Endothelial cell of umbilical vein (primary cell): Measurements from ENCODE around the gene RENBP. TPM values are rescaled to one million over a fixed set of nuclear protein-coding genes. Genes with fewer than 3 reads are reported as not detected.

Experiments
- BruUV-seq: library from RNA; stranded (reverse); fragments of 400-500 nt; replicated peaks from 2 replicates; lab custom pipeline; 2021; lab: Mats Ljungman, UMichigan
- CTCF ChIA-PET: fragments of 300-600, 350-600 bp; sonication (Branson Sonifier 250); formaldehyde crosslinking; loops from one replicate; lab custom pipeline; 2021; ENCODE audit warnings: antibody characterized with exemption, inconsistent platforms; lab: Charles Lee
- POLR2A ChIA-PET: fragments of 300-600, 350-600 bp; sonication (Branson Sonifier 250); formaldehyde crosslinking; loops from one replicate; lab custom pipeline; 2021; ENCODE audit warnings: antibody characterized with exemption, inconsistent platforms; lab: Charles Lee
- DNase-seq: peaks from one replicate; pipeline ENCODE4 v3.0.0-alpha.2; 2011; ENCODE audit warnings: low read depth, low spot score
- FAIRE-seq: peaks from 2 replicates; lab custom pipeline; 2011; peaks lifted over from hg19 to GRCh38; lab: Jason Lieb, UNC
- H2AFZ ChIP-seq: 2 replicates; pipeline ENCODE4 v1.6.0; 2012; ENCODE audit warnings: low read depth, low read length, control low read depth, inconsistent platforms
- H3K27ac ChIP-seq: 2 replicates; pipeline ENCODE4 v1.5.1; 2011; ENCODE audit warnings: low read depth, mild to moderate bottlenecking, control low read depth, low read length, moderate library complexity; ENCODE audit not compliant: insufficient read depth
- H3K27me3 ChIP-seq, 2 experiments: 2 replicates each; pipeline versions ENCODE4 v1.6.0 to v1.6.1; 2011; ENCODE audit warnings: low read length in 2 of 2, mixed read lengths in 1 of 2; ENCODE audit not compliant: control insufficient read depth in 2 of 2, insufficient read depth in 2 of 2
- H3K36me3 ChIP-seq, 2 experiments: 2 replicates in 1 of 2; 3 replicates in 1 of 2; pipeline ENCODE4 v1.5.1; 2011; ENCODE audit warnings: low read length in 2 of 2, mild to moderate bottlenecking in 1 of 2, moderate library complexity in 1 of 2; ENCODE audit not compliant: control insufficient read depth in 2 of 2, insufficient read depth in 2 of 2; ENCODE audit errors: extremely low read depth in 1 of 2
- H3K4me1 ChIP-seq: 3 replicates; pipeline ENCODE4 v1.5.1; 2011; ENCODE audit warnings: mild to moderate bottlenecking, low read length; ENCODE audit not compliant: control insufficient read depth, insufficient read depth; ENCODE audit errors: extremely low read depth
- H3K4me2 ChIP-seq: 2 replicates; pipeline ENCODE4 v1.6.1; 2011; ENCODE audit warnings: low read length, control low read depth, mixed read lengths; ENCODE audit not compliant: insufficient read depth
- H3K4me3 ChIP-seq, 3 experiments: fragments of 200-600 bp in 1 of 3; sonication (generic), shearing (Covaris generic) in 1 of 3; replicated peaks in 1 of 3; 2 replicates each; pipeline ENCODE4 v1.5.1; 2011 to 2016; ENCODE audit warnings: control low read depth in 3 of 3, low read length in 3 of 3, mild to moderate bottlenecking in 2 of 3, inconsistent platforms in 1 of 3, low read depth in 1 of 3, moderate library complexity in 1 of 3; ENCODE audit not compliant: insufficient read depth in 1 of 3
- H3K79me2 ChIP-seq: 2 replicates; pipeline ENCODE4 v1.6.0; 2012; ENCODE audit warnings: low read length, inconsistent platforms; ENCODE audit not compliant: control insufficient read depth, insufficient read depth
- H3K9ac ChIP-seq: replicated peaks from 2 replicates; pipeline ENCODE3; 2011; ENCODE audit warnings: low read length, control low read depth; ENCODE audit not compliant: insufficient read depth; ENCODE audit errors: extremely low read depth
- H3K9me1 ChIP-seq: replicated peaks from 3 replicates; pipeline ENCODE4 v1.6.0; 2011; ENCODE audit warnings: mild to moderate bottlenecking, low read length; ENCODE audit not compliant: control insufficient read depth, insufficient read depth; ENCODE audit errors: extremely low read depth
- H3K9me3 ChIP-seq: replicated peaks from 2 replicates; pipeline ENCODE4 v1.5.1; 2012; ENCODE audit warnings: low read length, inconsistent platforms; ENCODE audit not compliant: control insufficient read depth, insufficient read depth
- H4K20me1 ChIP-seq: replicated peaks from 2 replicates; pipeline ENCODE3; 2011; ENCODE audit warnings: mild to moderate bottlenecking, low read length; ENCODE audit not compliant: control insufficient read depth, insufficient read depth; ENCODE audit errors: extremely low read depth
- CTCF ChIP-seq, 2 donors: IDR thresholded peaks; 1 replicate in 1 of 2; 2 replicates in 1 of 2; pipeline ENCODE4 v1.5.1; 2011; ENCODE audit warnings: low read length in 2 of 2, mild to moderate bottlenecking in 2 of 2, moderate library complexity in 2 of 2, control low read depth in 1 of 2, inconsistent platforms in 1 of 2, low read depth in 1 of 2; ENCODE audit not compliant: insufficient read depth in 1 of 2; ENCODE audit errors: extremely low read depth in 1 of 2
- EZH2 ChIP-seq: IDR thresholded peaks from 2 replicates; pipeline ENCODE4 v1.6.1; 2012; ENCODE audit warnings: borderline replicate concordance, low read depth, mild to moderate bottlenecking, moderate library complexity, low read length, inconsistent platforms; ENCODE audit not compliant: severe bottlenecking
- GATA2 ChIP-seq: IDR thresholded peaks from 2 replicates; pipeline ENCODE4 v1.7.0; 2011; ENCODE audit warnings: low read depth, mild to moderate bottlenecking, moderate library complexity, mixed read lengths, low read length; ENCODE audit not compliant: insufficient read length, insufficient read depth
- JUN ChIP-seq: IDR thresholded peaks from 2 replicates; pipeline ENCODE4 v1.6.1; 2011; ENCODE audit warnings: borderline replicate concordance, low read depth; ENCODE audit not compliant: insufficient read length, insufficient read depth
- MAX ChIP-seq: IDR thresholded peaks from 2 replicates; pipeline ENCODE4 v1.6.1; 2011; ENCODE audit not compliant: insufficient read depth, insufficient read length
- MYC ChIP-seq: IDR thresholded peaks from one replicate; pipeline ENCODE4 v1.6.1; 2011; ENCODE audit warnings: mild to moderate bottlenecking, low read depth, low read length
- POLR2AphosphoS5 ChIP-seq: IDR thresholded peaks from 2 replicates; pipeline ENCODE4 v1.6.1; 2012; ENCODE audit warnings: low read depth, mild to moderate bottlenecking, control low read depth, low read length, moderate library complexity; ENCODE audit not compliant: insufficient read depth
- dilution Hi-C: fragments of 300-500 bp; cut with MboI; formaldehyde crosslinking; loops from one replicate; pipeline ENCODE4 v1.15.0; 2019; ENCODE audit warnings: low sequenced_read_pairs; ENCODE audit not compliant: extremely low pct_ligation_motif_present
- intact Hi-C: fragments of 100-400 bp; cut with micrococcal nuclease; formaldehyde crosslinking; loops from one replicate; pipeline ENCODE4 v1.10.0; 2022
- polyA plus RNA-seq, 4 experiments: library from polyadenylated mRNA; depleted of rRNA in 3 of 4; stranded (reverse) in 3 of 4; unstranded in 1 of 4; fragments of >200 nt; gene quantifications; 2 replicates each; pipeline versions ENCODE4 v1.2.1 to v1.2.3, GENCODE V29; 2011 to 2012; ENCODE audit warnings: missing spikeins in 1 of 4
- total RNA-seq: library from RNA; stranded (reverse); gene quantifications from 2 replicates; pipeline ENCODE4 v1.2.3, GENCODE V29; 2021

RENBP gene
- total and polyA plus RNA-seq, 2 donors (not counting 3 experiments of a cell fraction or from before 2014, with no cell fraction given): 8.0 to 16.0 TPM

- POLR2A ChIA-PET: no interaction called here
Measured at GRCh38 chrX:153909024-153909979, 35.1 kb downstream of the RENBP start.

More at GRCh38 chrX:153909024-153909979, 35.1 kb downstream of the RENBP start:
- dilution Hi-C loops: no loop called here
- Histone ChIP-seq H3K4me1 (no peaks in the 10 kb centered on the region), H2AFZ (no peak overlapping the region), H3K9me1 (no peaks in the 10 kb centered on the region), H3K27ac (no peak overlapping the region), H3K4me2 (no peak overlapping the region), H3K9ac (no peak overlapping the region), H3K27me3 (no peaks in the 10 kb centered on the region), H3K9me3 (no peaks in the 10 kb centered on the region), H4K20me1 (no peaks in the 10 kb centered on the region), H3K4me3 (no peak overlapping the region), H3K36me3 (no peaks in the 10 kb centered on the region), H3K79me2 (no peaks in the 10 kb centered on the region)
- FAIRE-seq (no peak), DNase-seq (no peak)
- no TSS peak for BruUV-seq
- CTCF ChIA-PET: no interaction called here
- intact Hi-C loops: no loop called here
- TF ChIP-seq EZH2 (no peak), MAX (no peak), POLR2AphosphoS5 (no peak), MYC (no peak), JUN (no peak), CTCF (IDR thresholded peaks at IDR 0.05; ENCODE audit: extremely low read depth in 1 of 2, insufficient read depth in 1 of 2, low read depth in 1 of 2, low read length in 2 of 2) (no peak), GATA2 (no peak)
